Fibroblast of skin of back (primary cell): ENCODE data around the gene PCGF2.

Source experiments
- DNase-seq: peaks from one replicate; pipeline ENCODE4 v3.0.0-alpha.2; 2013

The PCGF2 gene

GRCh38 chr17:38751144-38751807, 3.1 kb upstream of the PCGF2 start:
- peak; percentile 32 for DNase-seq

- no peak for DNase-seq
These were observed 2.4 kb upstream of the PCGF2 start for GRCh38 chr17:38750312-38751121.

GRCh38 chr17:38750044-38750311, 1.8 kb upstream of the PCGF2 start:
- no peak for DNase-seq

GRCh38 chr17:38749223-38750043, 1.3 kb upstream of the PCGF2 start:
- peak; percentile 47 for DNase-seq

GRCh38 chr17:38748892-38749222, 721 bp upstream of the PCGF2 start:
- no peak for DNase-seq

GRCh38 chr17:38747463-38748148, 530 bp downstream of the PCGF2 start:
- DNase-seq, result no peak

- no peak for DNase-seq
These were observed 1.2 kb downstream of the PCGF2 start for GRCh38 chr17:38746849-38747462.

- DNase-seq, result no peak
These were observed 1.9 kb downstream of the PCGF2 start for GRCh38 chr17:38746004-38746848.

GRCh38 chr17:38745545-38745944, 2.6 kb downstream of the PCGF2 start:
- DNase-seq, result no peak

- DNase-seq, result no peak
These were observed 4.5 kb downstream of the PCGF2 start for GRCh38 chr17:38743556-38744171.

- DNase-seq, result peak; percentile 86
These were observed 5.5 kb downstream of the PCGF2 start for GRCh38 chr17:38742411-38743308.

GRCh38 chr17:38741921-38742410, 6.2 kb downstream of the PCGF2 start:
- DNase-seq, result no peak

GRCh38 chr17:38741461-38741860, 6.7 kb downstream of the PCGF2 start:
- no peak for DNase-seq

GRCh38 chr17:38740806-38741205, 7.3 kb downstream of the PCGF2 start:
- no peak for DNase-seq

GRCh38 chr17:38740044-38740443, 8.1 kb downstream of the PCGF2 start:
- DNase-seq, result no peak

- DNase-seq, result no peak
These were observed 8.8 kb downstream of the PCGF2 start for GRCh38 chr17:38739305-38739704.

GRCh38 chr17:38738686-38739085, 9.4 kb downstream of the PCGF2 start:
- DNase-seq, result no peak

- DNase-seq, result no peak
These were observed 10.0 kb downstream of the PCGF2 start for GRCh38 chr17:38738007-38738662.
